H9 (cell line): Measurements from ENCODE around the gene ZCCHC4. TPM values are rescaled to one million over a fixed set of nuclear protein-coding genes. Genes with fewer than 3 reads are reported as not detected.

Experiments
- DNase-seq: peaks from one replicate; pipeline ENCODE4 v3.0.0-alpha.2; 2017
- H2AFZ ChIP-seq: one replicate; pipeline ENCODE4 v1.6.1; 2013; ENCODE audit warnings: mild to moderate bottlenecking, low read length, control low read depth, moderate library complexity
- H2AK5ac ChIP-seq: 2 replicates; pipeline ENCODE4 v1.6.1; 2013; ENCODE audit warnings: low read length, control low read depth, mixed read lengths; ENCODE audit not compliant: insufficient read length
- H2BK120ac ChIP-seq: one replicate; pipeline ENCODE4 v1.6.1; 2013; ENCODE audit warnings: low read depth, mild to moderate bottlenecking, low read length, control low read depth, inconsistent platforms; ENCODE audit not compliant: poor library complexity, severe bottlenecking
- H2BK12ac ChIP-seq: 2 replicates; pipeline ENCODE4 v1.6.1; 2013; ENCODE audit warnings: low read length, control low read depth, mixed read lengths, low read depth; ENCODE audit not compliant: insufficient read length
- H2BK15ac ChIP-seq: 2 replicates; pipeline ENCODE4 v1.6.1; 2013; ENCODE audit warnings: low read depth, low read length, control low read depth
- H2BK20ac ChIP-seq: one replicate; pipeline ENCODE4 v1.6.1; 2013; ENCODE audit warnings: low read depth, mild to moderate bottlenecking, low read length, control low read depth, inconsistent platforms; ENCODE audit not compliant: poor library complexity, severe bottlenecking
- H2BK5ac ChIP-seq: 2 replicates; pipeline ENCODE4 v1.6.1; 2013; ENCODE audit warnings: low read length, control low read depth, mixed read lengths; ENCODE audit not compliant: insufficient read length
- H3K14ac ChIP-seq: 2 replicates; pipeline ENCODE4 v1.6.1; 2013; ENCODE audit warnings: low read length, control low read depth; ENCODE audit not compliant: insufficient read depth
- H3K18ac ChIP-seq: 2 replicates; pipeline ENCODE4 v1.6.1; 2013; ENCODE audit warnings: low read depth, mild to moderate bottlenecking, mixed read lengths, low read length, control low read depth; ENCODE audit not compliant: insufficient read length
- H3K23ac ChIP-seq: 2 replicates; pipeline ENCODE4 v1.6.1; 2013; ENCODE audit warnings: low read length, control low read depth, mixed read lengths, low read depth; ENCODE audit not compliant: insufficient read length
- H3K23me2 ChIP-seq: 2 replicates; pipeline ENCODE4 v1.6.1; 2013; ENCODE audit warnings: low read depth, mild to moderate bottlenecking, mixed read lengths, low read length, control low read depth; ENCODE audit not compliant: insufficient read length, poor library complexity, severe bottlenecking
- H3K27ac ChIP-seq: 2 replicates; pipeline ENCODE4 v1.5.1; 2013; ENCODE audit warnings: low read length, control low read depth, mixed read lengths, low read depth; ENCODE audit not compliant: insufficient read length
- H3K27me3 ChIP-seq: 2 replicates; pipeline ENCODE4 v1.6.1; 2013; ENCODE audit warnings: low read length, control low read depth, inconsistent platforms; ENCODE audit not compliant: insufficient read depth
- H3K4ac ChIP-seq: 2 replicates; pipeline ENCODE4 v1.6.1; 2013; ENCODE audit warnings: low read depth, mild to moderate bottlenecking, control low read depth, inconsistent platforms, low read length, moderate library complexity
- H3K4me1 ChIP-seq: 2 replicates; pipeline ENCODE4 v1.6.1; 2013; ENCODE audit warnings: low read length, control low read depth, inconsistent platforms; ENCODE audit not compliant: insufficient read depth
- H3K4me2 ChIP-seq: 2 replicates; pipeline ENCODE4 v1.6.1; 2013; ENCODE audit warnings: low read length, control low read depth, mixed read lengths; ENCODE audit not compliant: insufficient read length, insufficient read depth
- H3K56ac ChIP-seq: 2 replicates; pipeline ENCODE4 v1.6.1; 2013; ENCODE audit warnings: low read depth, mild to moderate bottlenecking, mixed read lengths, low read length, control low read depth; ENCODE audit not compliant: insufficient read length
- H3K79me1 ChIP-seq: 2 replicates; pipeline ENCODE4 v1.6.1; 2013; ENCODE audit warnings: low read depth, mild to moderate bottlenecking, moderate library complexity, low read length, control low read depth, inconsistent platforms; ENCODE audit not compliant: insufficient read depth, poor library complexity, severe bottlenecking
- H3K79me2 ChIP-seq: 2 replicates; pipeline ENCODE4 v1.6.1; 2013; ENCODE audit warnings: low read length, control low read depth, inconsistent platforms; ENCODE audit not compliant: insufficient read depth
- H3K9ac ChIP-seq: 2 replicates; pipeline ENCODE4 v1.6.1; 2013; ENCODE audit warnings: low read length, control low read depth, mixed read lengths; ENCODE audit not compliant: insufficient read length; ENCODE audit errors: extremely low read depth
- H3K9me3 ChIP-seq: one replicate; pipeline ENCODE4 v1.6.1; 2013; ENCODE audit warnings: low read depth, low read length, inconsistent platforms; ENCODE audit not compliant: control insufficient read depth
- H3T11ph ChIP-seq: one replicate; pipeline ENCODE4 v1.6.1; 2013; ENCODE audit warnings: mild to moderate bottlenecking, low read length, control low read depth, inconsistent platforms
- H4K20me1 ChIP-seq: one replicate; pipeline ENCODE4 v1.6.1; 2013; ENCODE audit not compliant: control insufficient read depth, insufficient read length, insufficient read depth
- H4K5ac ChIP-seq: 2 replicates; pipeline ENCODE4 v1.6.1; 2013; ENCODE audit warnings: low read depth, mild to moderate bottlenecking, mixed read lengths, low read length, control low read depth; ENCODE audit not compliant: insufficient read length
- H4K8ac ChIP-seq: replicated peaks from 2 replicates; pipeline ENCODE4 v1.6.1; 2013; ENCODE audit warnings: low read length, control low read depth, mixed read lengths, low read depth; ENCODE audit not compliant: insufficient read length
- H4K91ac ChIP-seq: 2 replicates; pipeline ENCODE4 v1.6.1; 2013; ENCODE audit warnings: low read depth, mild to moderate bottlenecking, moderate library complexity, mixed read lengths, low read length, control low read depth; ENCODE audit not compliant: insufficient read length
- H3K27ac Mint-ChIP-seq, 3 experiments: 2 replicates in 2 of 3; 3 replicates in 1 of 3; pipeline ENCODE4 v1.8.0; 2020 to 2021; ENCODE audit warnings: mixed read lengths in 3 of 3, mild to moderate bottlenecking in 1 of 3, moderate library complexity in 1 of 3
- H3K27me3 Mint-ChIP-seq: 2 replicates; pipeline ENCODE4 v1.8.0; 2021; ENCODE audit warnings: low read depth, mild to moderate bottlenecking, moderate library complexity, mixed read lengths
- H3K36me3 Mint-ChIP-seq, 3 experiments: 2 replicates in 2 of 3; 3 replicates in 1 of 3; pipeline ENCODE4 v1.8.0; 2020 to 2021; ENCODE audit warnings: low read depth in 3 of 3, mixed read lengths in 3 of 3; ENCODE audit not compliant: insufficient read depth in 1 of 3
- H3K4me1 Mint-ChIP-seq, 2 experiments: 2 replicates each; pipeline ENCODE4 v1.8.0; 2020; ENCODE audit warnings: mixed read lengths in 2 of 2
- H3K4me3 Mint-ChIP-seq, 2 experiments: 2 replicates in 1 of 2; 3 replicates in 1 of 2; pipeline ENCODE4 v1.8.0; 2020 to 2021; ENCODE audit warnings: mild to moderate bottlenecking in 2 of 2, mixed read lengths in 2 of 2, moderate library complexity in 1 of 2
- H3K9me3 Mint-ChIP-seq, 2 experiments: 2 replicates in 1 of 2; 3 replicates in 1 of 2; pipeline ENCODE4 v1.8.0; 2020; ENCODE audit warnings: mild to moderate bottlenecking in 2 of 2, mixed read lengths in 2 of 2, moderate library complexity in 1 of 2
- WGBS: extraction: QIAGEN DNeasy Blood & Tissue Kit; methylation state at CpG from one replicate; pipeline ENCODE4 v1.1.7; 2013; ENCODE audit warnings: missing lambda C conversion rate, low lambda C conversion rate, mixed read lengths; ENCODE audit not compliant: insufficient read length; ENCODE audit errors: extremely low coverage; 5-methylcytosine and 5-hydroxymethylcytosine counted together
- total RNA-seq: library from RNA; stranded (reverse); gene quantifications from 2 replicates; pipeline ENCODE4 v1.2.1, GENCODE V29; 2021
- TF ChIP-seq, protein P1 (sequence below): fragments of 200-600 bp; sonication (generic); conservative IDR thresholded peaks from 3 replicates; pipeline ENCODE4 v1.8.0; 2021; ENCODE audit warnings: antibody characterized with exemption, mild to moderate bottlenecking

ZCCHC4 gene
- total RNA-seq, 1 experiment from 2014 or later, result 6.8 TPM

GRCh38 chr4:25297528-25298242 lies 14.9 kb upstream of the ZCCHC4 start:
- no peak overlapping the region for H3K27ac ChIP-seq
- H3K36me3 Mint-ChIP-seq, result no peaks in the 10 kb centered on the region
- H2BK15ac ChIP-seq, result no peak overlapping the region

More at GRCh38 chr4:25297528-25298242, 14.9 kb upstream of the ZCCHC4 start:
- H3K9me3 ChIP-seq, result no peaks in the 10 kb centered on the region
- H4K20me1 ChIP-seq, result no peaks in the 10 kb centered on the region
- WGBS, result no CpG with 5 or more reads among the region's 5 CpGs
- H3K4ac ChIP-seq, result no peak overlapping the region
- H3K56ac ChIP-seq, result no peak overlapping the region
- H2BK120ac ChIP-seq, result no peak overlapping the region
- no peak overlapping the region for H3K4me3 Mint-ChIP-seq
- H3K27me3 Mint-ChIP-seq, result peaks cover 22% of the 10 kb centered on the region
- no peaks in the 10 kb centered on the region for H3K79me1 ChIP-seq
- no peak overlapping the region for H3K9ac ChIP-seq
- H2BK12ac ChIP-seq, result no peak overlapping the region
- H3K27me3 ChIP-seq, result no peaks in the 10 kb centered on the region
- no peak for DNase-seq
- no peak overlapping the region for H3K4me2 ChIP-seq
- H4K8ac ChIP-seq, result no peak overlapping the region
- no peak overlapping the region for H2AK5ac ChIP-seq
- peaks cover 10% of the 10 kb centered on the region in 2 experiments for H3K4me1 Mint-ChIP-seq
- H2AFZ ChIP-seq, result no peak overlapping the region
- no peak overlapping the region for H3K27ac Mint-ChIP-seq
- H3K14ac ChIP-seq, result no peak overlapping the region
- no peak overlapping the region for H2BK20ac ChIP-seq
- H3K79me2 ChIP-seq, result no peaks in the 10 kb centered on the region
- no peak overlapping the region for H3K23ac ChIP-seq
- no peaks in the 10 kb centered on the region for H3K4me1 ChIP-seq
- no peaks in the 10 kb centered on the region for H3K23me2 ChIP-seq
- TF ChIP-seq, protein P1, sequence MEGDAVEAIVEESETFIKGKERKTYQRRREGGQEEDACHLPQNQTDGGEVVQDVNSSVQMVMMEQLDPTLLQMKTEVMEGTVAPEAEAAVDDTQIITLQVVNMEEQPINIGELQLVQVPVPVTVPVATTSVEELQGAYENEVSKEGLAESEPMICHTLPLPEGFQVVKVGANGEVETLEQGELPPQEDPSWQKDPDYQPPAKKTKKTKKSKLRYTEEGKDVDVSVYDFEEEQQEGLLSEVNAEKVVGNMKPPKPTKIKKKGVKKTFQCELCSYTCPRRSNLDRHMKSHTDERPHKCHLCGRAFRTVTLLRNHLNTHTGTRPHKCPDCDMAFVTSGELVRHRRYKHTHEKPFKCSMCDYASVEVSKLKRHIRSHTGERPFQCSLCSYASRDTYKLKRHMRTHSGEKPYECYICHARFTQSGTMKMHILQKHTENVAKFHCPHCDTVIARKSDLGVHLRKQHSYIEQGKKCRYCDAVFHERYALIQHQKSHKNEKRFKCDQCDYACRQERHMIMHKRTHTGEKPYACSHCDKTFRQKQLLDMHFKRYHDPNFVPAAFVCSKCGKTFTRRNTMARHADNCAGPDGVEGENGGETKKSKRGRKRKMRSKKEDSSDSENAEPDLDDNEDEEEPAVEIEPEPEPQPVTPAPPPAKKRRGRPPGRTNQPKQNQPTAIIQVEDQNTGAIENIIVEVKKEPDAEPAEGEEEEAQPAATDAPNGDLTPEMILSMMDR, result no peak
- H3T11ph ChIP-seq, result no peak overlapping the region
- H3K9me3 Mint-ChIP-seq, result no peaks in the 10 kb centered on the region
- no peak overlapping the region for H4K5ac ChIP-seq
- H3K18ac ChIP-seq, result no peak overlapping the region
- H4K91ac ChIP-seq, result no peak overlapping the region
- H2BK5ac ChIP-seq, result no peak overlapping the region
